Lower leg skin (tissue), 3 donors: ENCODE results near the gene FFAR4.

ENCODE experiments used
- CTCF ChIP-seq, 3 donors: fragments of 450-650 bp; IDR thresholded peaks; one replicate each; pipeline ENCODE4 v1.5.1; 2016; ENCODE audit warnings: antibody characterized with exemption in 3 of 3, mild to moderate bottlenecking in 3 of 3, moderate library complexity in 2 of 3
- POLR2A ChIP-seq, 2 donors: fragments of 450-650 bp; IDR thresholded peaks; one replicate each; pipeline ENCODE4 v1.6.1; 2016 to 2017; ENCODE audit warnings: antibody characterized with exemption in 2 of 2, mild to moderate bottlenecking in 1 of 2, moderate library complexity in 1 of 2

DNA sequence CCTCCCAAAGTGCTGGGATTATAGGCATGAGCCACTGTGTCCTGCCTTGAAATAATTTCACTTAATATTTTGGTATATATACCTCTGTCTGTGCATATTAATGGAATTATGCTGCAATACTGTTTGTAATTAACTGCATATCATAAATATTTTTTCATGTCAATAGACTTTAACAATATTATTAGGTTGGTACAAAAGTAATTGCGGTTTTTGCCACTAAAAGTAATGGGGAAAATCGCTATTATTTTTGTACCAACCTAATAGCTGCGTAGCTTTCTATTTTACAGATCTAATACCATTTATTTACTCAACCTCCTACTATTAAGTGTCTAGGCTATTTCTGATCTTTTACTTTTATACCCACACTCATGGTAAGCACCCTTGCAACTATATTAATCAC, 42.0 kb downstream of the FFAR4 start:
- TF ChIP-seq CTCF (IDR thresholded peaks at IDR 0.05) (no peak), POLR2A (IDR thresholded peaks at IDR 0.05) (no peak)
